Activated CD4-positive, CD25-positive, alpha-beta regulatory T cell (primary cell): ENCODE measurements around the gene SND1.
A peak's percentile ranks its signal among the peaks of the same experiment; 100 is the strongest.

Experiments
- DNase-seq, 4 experiments: peaks; one replicate each; lab custom pipeline; 2025; lab: John Stamatoyannopoulos, UW

SND1 gene

DNA sequence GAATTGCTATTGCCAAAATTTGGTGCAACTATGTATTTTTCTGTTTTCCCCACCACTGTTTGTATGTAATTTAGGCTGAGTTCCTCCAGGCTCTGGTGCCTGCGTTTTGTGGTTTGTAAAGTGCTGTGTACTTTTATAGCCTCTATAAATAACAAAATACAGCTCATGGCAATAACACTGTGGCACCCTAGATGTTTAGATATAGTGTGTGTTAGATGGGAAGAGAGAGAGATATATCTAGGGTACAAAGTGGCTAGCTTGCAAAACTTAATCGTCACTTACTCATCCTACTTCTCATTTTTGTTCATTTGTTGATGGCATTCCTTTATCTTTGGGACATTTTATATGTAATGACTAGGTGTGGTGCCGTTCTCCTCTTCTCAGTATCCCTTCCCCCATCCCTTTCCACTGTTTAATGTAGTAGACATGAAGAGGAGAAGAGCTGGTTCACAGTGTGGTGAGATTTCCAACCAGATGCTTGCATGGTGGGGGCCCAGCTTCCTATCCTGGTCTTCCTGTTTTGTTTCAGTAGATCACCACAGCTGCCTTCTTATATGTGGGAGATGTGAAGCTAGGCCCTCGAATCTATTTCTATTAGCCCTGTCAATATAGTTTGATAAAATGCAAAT lies 115.0 kb downstream of the SND1 start:
- no peak for DNase-seq

GRCh38 chr7:127768241-127768640 lies 116.2 kb downstream of the SND1 start:
- no peak for DNase-seq

- DNase-seq, result no peak
Observed at GRCh38 chr7:127769137-127769536, 117.1 kb downstream of the SND1 start.

DNA sequence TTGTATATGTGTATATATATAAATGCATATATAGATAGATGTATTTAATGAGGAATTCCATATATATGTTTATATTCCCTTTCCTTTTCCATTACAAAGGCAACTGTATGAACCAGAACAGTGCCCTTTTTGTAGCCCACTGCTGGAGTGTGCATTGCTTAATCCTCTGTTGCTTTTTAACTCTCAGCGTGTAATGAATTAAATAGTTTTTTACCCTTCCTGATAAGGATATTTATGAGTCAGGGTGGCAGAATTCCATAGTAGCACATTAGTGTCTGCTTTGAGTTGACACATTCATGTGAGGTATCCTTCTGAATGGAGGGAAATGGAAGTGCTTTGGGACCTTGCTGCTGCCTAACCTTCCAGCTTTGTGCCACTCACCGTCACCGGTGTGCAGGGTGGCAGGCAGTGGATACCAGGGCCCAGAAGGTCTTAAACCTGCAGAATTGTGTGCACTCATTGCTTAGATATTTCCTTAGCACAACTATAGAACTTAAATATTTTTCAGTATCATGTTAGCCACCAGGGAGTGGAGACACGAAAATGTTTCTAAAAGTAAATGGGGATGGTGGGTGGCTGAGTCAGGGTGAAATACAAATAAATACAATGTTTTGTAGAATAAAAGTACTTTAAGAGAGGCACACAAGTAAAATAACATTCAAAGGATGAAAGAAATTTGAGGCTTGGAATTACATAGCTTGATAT lies 117.9 kb downstream of the SND1 start:
- no peak for DNase-seq

- no peak for DNase-seq
Observed at GRCh38 chr7:127770885-127771284, 118.9 kb downstream of the SND1 start.

DNA sequence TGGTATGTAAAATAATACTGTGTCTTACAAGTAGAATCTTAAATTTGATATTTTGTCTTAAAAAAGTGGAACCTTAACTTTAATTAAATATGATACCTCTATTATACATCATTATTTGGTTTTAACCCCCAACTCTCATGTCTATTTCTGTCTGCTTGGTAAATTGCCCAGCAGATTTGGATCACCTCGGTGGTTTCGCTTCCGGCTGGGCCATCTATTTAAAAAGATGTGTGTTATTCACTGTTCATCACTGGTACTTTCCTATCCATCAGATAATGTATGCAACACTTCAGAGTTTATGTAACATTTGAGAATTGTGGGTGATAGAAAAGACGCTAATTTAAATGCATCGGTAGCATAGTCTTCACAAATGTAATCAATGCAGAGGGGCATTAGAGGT lies 119.7 kb downstream of the SND1 start:
- no peak for DNase-seq

GRCh38 chr7:127776776-127777386 lies 124.9 kb downstream of the SND1 start:
- DNase-seq, result no peak

DNA sequence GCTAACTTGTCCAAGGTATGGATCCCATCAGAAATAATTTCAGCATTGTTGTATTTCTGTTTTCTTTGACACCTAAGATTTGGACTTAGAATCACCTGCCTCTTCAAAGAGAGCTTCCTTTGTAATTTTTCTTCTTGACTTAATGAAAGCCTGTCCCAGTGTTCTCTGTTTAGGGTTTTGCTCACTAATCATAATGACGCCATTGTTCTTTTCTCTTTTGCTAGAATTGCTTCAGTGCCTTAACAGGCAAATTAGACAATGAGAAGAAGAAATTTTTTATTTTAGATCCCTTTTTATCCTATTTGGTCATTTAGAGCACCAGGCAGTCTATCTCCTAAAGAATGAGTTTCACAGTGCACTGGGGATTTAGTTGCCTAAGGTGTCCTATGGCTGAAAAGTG lies 128.5 kb downstream of the SND1 start:
- DNase-seq, result no peak

GRCh38 chr7:127781081-127781480 lies 129.1 kb downstream of the SND1 start:
- DNase-seq, result no peak

- DNase-seq, result no peak
Observed at GRCh38 chr7:127782075-127782474, 130.1 kb downstream of the SND1 start.

- no peak for DNase-seq
Observed at GRCh38 chr7:127782654-127783559, 130.9 kb downstream of the SND1 start.

DNA sequence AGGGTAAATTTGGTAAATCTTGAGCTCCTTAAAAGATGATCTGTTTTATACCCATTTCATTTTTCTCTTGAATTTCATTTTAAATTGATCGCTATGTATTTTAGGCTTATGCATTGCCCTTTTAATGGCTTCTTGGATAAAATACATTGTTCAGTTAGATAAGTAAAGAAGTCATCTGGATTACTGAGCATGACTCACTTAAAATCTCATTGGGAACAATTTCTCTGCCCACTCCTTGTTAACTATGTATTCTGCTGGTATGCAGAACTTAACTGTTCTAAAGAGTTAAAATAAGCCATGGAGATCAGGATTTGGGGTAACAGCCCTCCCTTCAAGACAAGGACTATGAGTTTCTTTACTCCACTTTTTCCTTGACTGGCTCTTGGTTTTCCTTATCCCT lies 134.2 kb downstream of the SND1 start:
- no peak for DNase-seq

- DNase-seq, result no peak
Observed at GRCh38 chr7:127789031-127789430, 137.0 kb downstream of the SND1 start.

DNA sequence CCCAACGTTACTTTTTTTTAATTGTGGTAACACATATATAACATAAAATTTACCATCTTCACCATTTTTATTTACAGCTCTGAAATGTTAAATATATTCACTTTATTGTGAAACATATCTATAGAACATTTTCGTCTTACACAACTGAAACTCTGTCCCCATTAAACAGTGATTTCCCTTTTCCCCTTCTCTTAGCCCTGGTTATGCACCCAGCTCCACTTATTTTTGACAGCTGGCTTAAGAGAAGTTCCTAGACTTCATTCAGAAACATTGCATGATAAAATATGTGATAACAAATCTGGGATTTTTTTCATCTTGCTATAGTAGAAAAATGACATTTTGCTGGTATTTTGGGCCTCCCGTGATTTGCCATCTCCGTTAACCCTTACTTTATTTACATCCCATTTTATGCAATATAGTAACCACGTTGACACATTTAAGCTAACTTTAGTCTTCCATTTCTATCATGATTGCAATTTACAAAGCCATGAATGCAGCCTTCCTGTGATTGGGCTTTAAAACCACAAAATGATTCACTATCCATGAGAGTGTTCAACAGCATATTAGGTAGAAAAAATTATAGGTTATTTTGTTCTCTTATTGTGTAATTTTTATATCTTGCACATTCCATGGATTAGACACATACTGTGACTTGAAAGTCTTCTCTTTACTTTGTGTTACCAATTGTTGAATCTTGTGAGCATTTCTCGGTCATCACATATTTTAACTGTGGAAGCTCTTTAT lies 139.6 kb downstream of the SND1 start:
- DNase-seq, result no peak

GRCh38 chr7:127792528-127793342 lies 140.7 kb downstream of the SND1 start:
- DNase-seq, result peak in 1 of 4 experiments; percentile 3

DNA sequence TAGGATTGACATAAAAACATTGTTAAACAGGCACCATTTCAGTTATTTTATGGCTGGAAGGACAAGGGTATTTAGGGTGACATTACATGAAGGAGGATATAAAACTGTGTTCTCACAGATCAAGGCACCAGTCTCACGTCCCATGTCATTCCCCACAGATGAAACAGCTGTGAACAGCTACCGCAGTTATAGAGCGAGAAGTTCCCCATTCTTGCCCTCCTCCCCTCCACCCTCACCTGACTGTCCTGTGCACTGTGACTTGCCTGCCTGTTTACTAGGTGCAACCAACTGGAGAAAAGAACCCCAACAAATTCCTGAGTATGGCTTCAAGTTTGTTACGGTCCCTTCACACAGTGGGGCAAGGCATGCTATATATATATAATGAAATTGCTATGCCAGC lies 141.6 kb downstream of the SND1 start:
- DNase-seq, result no peak

GRCh38 chr7:127794136-127794535 lies 142.1 kb downstream of the SND1 start:
- DNase-seq, result no peak

- DNase-seq, result no peak
Observed at GRCh38 chr7:127794551-127794950, 142.6 kb downstream of the SND1 start.

- DNase-seq, result no peak
Observed at GRCh38 chr7:127798023-127798422, 146.0 kb downstream of the SND1 start.

- DNase-seq, result no peak
Observed at GRCh38 chr7:127798769-127799372, 146.9 kb downstream of the SND1 start.
